Measurements from ENCODE around the gene GOLGA5.

- TF ChIP-seq CTCF (conservative IDR thresholded peaks at IDR 0.05; ENCODE audit: low read depth in 2 of 2) (no peak), EZH2phosphoT487 (IDR thresholded peaks at IDR 0.05; ENCODE audit: unreplicated experiment) (no peak), POLR2AphosphoS5 (IDR thresholded peaks at IDR 0.05; ENCODE audit: low read depth) (no peak), EZH2 (IDR thresholded peaks at IDR 0.05; ENCODE audit: low read depth, unreplicated experiment) (no peak), CREB1 (CRISPR knock-in tag; IDR thresholded peaks at IDR 0.05; ENCODE audit: low read depth) (no peak), ETS1 (IDR thresholded peaks at IDR 0.05) (no peak), JUNB (IDR thresholded peaks at IDR 0.05; ENCODE audit: unreplicated experiment) (no peak), NANOG (IDR thresholded peaks at IDR 0.05; ENCODE audit: borderline replicate concordance) (no peak), ZNF462 (CRISPR knock-in tag; IDR thresholded peaks at IDR 0.05) (no peak), STAT1 (IDR thresholded peaks at IDR 0.05; ENCODE audit: unreplicated experiment) (no peak), ZNF114 (CRISPR knock-in tag; IDR thresholded peaks at IDR 0.05) (no peak)
- TF ChIP-seq, protein P1, sequence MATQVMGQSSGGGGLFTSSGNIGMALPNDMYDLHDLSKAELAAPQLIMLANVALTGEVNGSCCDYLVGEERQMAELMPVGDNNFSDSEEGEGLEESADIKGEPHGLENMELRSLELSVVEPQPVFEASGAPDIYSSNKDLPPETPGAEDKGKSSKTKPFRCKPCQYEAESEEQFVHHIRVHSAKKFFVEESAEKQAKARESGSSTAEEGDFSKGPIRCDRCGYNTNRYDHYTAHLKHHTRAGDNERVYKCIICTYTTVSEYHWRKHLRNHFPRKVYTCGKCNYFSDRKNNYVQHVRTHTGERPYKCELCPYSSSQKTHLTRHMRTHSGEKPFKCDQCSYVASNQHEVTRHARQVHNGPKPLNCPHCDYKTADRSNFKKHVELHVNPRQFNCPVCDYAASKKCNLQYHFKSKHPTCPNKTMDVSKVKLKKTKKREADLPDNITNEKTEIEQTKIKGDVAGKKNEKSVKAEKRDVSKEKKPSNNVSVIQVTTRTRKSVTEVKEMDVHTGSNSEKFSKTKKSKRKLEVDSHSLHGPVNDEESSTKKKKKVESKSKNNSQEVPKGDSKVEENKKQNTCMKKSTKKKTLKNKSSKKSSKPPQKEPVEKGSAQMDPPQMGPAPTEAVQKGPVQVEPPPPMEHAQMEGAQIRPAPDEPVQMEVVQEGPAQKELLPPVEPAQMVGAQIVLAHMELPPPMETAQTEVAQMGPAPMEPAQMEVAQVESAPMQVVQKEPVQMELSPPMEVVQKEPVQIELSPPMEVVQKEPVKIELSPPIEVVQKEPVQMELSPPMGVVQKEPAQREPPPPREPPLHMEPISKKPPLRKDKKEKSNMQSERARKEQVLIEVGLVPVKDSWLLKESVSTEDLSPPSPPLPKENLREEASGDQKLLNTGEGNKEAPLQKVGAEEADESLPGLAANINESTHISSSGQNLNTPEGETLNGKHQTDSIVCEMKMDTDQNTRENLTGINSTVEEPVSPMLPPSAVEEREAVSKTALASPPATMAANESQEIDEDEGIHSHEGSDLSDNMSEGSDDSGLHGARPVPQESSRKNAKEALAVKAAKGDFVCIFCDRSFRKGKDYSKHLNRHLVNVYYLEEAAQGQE (IDR thresholded peaks at IDR 0.05; ENCODE audit: unreplicated experiment), result no peak
Measured at GRCh38 chr14:92877757-92878431, 83.8 kb downstream of the GOLGA5 start.
